GM18909 (cell line): ENCODE measurements around the gene HGS.
A peak's percentile ranks its signal among the peaks of the same experiment; 100 is the strongest.

Source experiments
- ATAC-seq: cut with Tn5 transposase; IDR thresholded peaks from one replicate; pipeline ENCODE4 v1.9.1; 2021; ENCODE audit warnings: mild to moderate bottlenecking; ENCODE audit not compliant: unreplicated experiment, poor library complexity

The HGS gene

DNA sequence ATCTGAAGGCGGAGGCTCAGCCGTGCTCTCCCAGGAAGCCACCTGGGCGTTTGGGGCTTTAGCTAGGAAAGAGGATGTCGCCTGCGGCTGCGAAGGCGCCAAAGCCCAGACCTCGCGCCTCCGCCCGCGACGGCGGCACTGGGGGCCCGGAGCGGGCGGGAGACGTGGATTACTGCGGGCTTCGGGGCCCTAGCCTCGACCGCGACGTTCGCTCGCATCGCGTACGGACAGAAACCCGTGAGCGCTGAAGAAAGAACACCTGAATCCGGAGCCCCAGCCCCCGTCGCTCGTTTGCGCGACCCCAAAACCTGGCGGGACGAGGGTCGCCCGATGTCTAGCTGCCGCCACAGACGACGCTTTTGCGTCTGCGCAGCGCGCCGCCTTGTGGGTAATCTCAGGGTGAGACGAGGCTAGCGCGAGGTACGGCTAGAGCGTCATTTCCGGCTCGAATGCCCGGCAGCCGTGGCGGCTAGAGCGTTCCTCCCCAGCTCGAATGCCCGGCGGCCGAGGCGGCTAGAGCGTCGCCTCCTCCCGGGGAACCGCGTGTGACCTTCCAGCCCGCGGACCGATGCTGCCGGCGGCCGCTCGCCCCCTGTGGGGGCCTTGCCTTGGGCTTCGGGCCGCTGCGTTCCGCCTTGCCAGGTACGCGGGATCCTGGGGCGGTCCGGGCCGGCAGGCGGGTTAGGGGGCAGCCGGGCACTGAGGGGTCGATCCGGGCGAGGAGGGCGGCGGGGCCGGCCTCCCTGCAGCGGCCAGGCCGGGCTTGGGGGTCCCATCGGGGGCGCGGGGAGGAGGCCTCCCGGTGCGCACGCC is 19.3 kb downstream of the HGS start, which contains the start of gene MRPL12:
Gene MRPL12 (plus strand): TSS at position 434 of the 813 bp plus-strand sequence. CDS start 135 bp downstream, at position 569.
- peak; percentile 80 for ATAC-seq

DNA sequence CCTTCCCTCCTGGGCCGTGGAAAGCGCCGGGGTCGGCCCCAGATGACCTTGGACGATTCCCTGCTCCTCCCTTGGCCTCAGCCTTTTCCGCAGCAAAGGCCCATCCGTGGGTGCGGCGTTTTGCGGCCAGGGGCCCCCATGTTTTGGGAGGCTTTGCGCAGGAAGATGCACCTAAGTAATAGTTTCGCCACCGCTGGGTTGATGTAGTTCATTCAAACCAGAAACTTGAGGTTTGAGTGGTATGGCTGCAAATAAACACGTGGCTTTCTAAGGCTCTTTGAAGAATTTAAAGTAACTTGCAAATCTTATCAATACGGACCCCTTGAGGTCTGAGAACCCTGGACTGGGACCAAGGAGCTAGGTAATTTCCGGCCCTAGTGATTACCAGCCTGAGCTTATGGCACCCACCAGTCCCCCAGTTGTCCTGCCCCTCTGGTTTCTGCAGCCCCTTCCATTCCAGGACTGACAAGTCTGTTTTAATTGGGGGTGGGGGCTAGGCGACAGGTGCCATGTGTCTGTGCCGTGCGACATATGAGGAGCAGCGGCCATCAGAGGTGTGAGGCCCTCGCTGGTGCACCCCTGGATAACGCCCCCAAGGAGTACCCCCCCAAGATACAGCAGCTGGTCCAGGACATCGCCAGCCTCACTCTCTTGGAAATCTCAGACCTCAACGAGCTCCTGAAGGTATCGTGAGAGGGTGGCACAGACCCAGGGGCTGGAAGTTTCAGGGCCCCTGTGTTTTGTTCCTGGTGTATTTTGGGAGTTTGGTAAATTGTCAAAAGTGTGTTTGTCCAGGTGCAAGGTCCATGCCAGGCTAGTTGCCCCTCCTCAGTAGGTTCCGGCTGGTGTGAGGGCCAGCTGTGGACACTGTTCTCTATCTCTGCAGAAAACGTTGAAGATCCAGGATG is 20.2 kb downstream of the HGS start:
- no peak for ATAC-seq

DNA sequence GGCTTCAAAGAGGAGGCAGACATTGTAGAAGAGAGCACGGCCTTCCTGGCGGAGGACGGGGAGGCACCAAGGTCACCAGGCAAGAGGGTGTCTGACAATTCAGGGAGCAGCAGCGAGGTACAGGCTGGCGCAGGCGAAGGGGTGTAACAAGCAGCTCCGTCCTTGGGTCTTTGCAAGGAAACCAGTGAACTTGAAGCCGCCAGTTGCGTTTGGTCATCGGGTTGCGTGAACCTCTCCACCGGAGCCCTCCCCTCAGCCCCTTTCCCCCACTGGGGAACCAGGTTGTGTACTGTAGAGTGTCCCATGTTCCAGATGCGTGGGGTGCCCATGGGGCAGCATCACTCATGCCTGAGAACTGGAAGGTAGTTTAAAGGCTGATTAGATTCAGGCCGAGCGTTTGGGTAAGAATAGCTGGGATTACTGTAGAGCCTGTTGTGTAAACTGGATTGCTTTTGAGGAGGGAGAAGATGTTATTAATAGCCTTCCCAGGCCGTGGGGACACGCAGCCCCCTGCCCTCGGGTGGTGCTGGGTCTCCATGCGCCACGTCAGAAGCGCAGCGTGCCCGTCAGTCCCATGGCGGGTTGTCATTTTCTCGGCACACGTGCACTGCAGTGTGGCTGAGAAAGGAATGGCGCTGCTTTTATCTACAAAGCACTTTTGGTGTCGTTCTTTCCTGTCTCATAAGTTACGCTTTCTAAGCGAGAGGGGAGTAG is 21.9 kb downstream of the HGS start:
- ATAC-seq, result no peak

DNA sequence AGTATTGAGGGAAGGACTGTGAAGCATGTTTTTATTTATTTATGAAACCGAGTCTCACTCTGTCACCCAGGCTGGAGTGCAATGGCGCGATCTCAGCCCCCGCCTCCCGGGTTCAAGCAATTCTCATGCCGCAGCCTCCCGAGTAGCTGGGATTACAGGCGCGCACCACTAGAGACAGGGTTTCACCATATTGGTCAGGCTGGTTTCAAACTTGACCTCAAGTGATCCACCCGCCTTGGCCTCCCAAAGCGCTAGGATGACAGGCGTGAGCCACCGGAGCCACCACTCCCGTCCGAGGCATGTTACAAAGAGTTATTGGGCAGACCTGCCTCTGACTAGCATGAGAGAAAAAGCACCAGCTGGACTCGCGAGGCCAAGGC is 22.4 kb downstream of the HGS start:
- ATAC-seq, result no peak

- no peak for ATAC-seq
Measured at GRCh38 chr17:81706757-81707624, 23.2 kb downstream of the HGS start.

GRCh38 chr17:81707725-81708646 is 24.2 kb downstream of the HGS start:
- ATAC-seq, result no peak

- ATAC-seq, result no peak
Measured at GRCh38 chr17:81708739-81709185, 25.0 kb downstream of the HGS start.

GRCh38 chr17:81710514-81711308 is 26.9 kb downstream of the HGS start:
- ATAC-seq, result no peak

- peak; percentile 65 for ATAC-seq
Measured at GRCh38 chr17:81711814-81712467, 28.1 kb downstream of the HGS start, which contains the start of gene SLC25A10. SLC25A10 (plus strand) TSS chr17:81712284; CDS start chr17:81712427, 143 bp downstream.

DNA sequence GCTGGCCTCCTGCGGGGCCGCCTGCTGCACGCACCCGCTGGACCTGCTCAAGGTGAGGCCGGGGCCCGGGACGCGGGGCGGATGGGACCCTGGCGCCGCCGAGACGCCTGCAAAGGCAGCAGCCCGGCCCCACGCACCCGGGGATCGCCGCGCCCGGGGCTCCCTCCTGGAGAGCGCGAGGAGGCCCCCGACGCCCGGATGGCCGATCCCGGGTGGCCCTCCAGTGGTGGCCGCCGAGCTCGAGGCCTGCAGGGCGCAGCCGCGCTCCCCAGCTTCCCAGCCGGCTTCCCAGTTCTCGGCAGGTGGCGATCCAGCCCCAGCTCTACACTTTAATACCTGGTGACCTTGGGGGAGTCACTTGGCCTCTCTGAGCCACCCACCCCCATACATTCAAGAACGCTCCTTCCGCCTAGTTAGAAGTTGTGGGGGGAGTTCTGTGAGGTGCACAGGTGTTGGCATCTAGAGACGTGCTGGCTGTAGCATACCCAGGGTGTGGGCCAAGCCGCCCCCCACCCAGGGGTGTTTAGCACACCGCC is 28.7 kb downstream of the HGS start:
- ATAC-seq, result peak; percentile 6

DNA sequence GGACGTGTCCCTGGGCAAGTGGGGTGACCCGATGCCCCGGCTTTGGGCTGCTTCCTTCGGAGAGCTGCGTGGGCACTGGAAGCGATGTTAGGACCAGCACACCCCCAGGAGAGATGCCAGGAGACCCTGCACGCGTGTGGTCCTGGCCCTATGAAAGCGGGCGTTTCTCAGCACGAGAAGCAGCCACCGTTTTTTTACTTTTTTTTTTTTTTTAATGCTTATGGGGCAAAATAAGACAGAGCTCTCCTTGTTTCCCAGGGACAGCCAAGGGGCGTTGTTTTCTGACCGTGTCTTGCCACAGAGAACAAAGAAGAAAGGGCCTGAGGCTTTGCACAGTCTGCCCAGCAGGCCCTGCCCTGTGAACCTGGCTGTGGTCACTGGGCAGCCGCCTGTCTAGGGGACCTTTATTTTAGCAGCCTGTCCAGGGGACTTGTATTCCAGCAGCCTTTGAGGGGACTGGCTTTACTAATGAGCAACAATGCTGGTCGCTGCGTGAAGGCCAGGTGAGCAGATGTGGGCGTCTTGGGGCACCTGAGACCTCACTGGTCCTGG is 29.3 kb downstream of the HGS start:
- no peak for ATAC-seq

DNA sequence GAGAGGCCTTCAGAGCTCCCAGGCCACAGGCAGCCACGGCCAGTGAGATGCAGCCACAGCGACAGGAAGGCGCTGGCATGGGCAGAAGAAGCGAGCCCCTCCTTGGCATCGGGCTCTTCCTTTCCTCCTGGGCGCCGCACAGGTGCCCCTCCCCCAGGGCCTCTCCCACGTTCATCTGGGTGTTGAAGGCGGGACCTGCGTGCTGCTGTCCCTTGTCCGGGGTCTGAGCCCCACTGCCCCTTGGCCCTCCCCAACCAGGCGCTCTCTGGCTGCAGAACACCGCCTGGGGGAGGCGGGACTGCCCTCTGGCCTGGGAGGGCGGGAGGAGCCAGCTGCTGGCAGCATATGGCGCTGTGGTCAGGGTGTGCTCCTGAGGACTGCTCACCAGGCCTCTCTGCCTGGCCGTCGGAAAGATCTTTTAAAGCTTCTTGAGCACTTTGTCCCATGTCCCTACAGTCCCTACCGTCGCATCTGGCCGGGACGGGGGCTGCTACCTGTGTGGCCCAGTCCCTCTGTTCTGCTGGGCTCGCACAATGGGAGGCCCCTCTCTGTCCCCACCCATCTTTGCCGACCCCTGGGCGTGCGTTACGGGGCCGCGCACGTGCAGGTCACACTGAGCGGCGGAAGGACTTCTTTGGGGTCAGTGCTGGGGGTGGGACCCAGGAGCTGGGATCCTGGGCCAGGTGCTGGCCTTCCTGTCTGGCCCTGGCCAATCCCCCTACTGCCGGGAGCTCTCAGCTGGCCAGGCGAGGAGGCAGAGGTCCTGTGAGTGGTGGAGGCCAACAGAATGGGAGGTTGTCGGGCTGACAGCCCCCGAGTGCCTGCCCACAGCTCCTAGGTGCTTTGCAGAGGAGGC is 30.0 kb downstream of the HGS start:
- ATAC-seq, result no peak

DNA sequence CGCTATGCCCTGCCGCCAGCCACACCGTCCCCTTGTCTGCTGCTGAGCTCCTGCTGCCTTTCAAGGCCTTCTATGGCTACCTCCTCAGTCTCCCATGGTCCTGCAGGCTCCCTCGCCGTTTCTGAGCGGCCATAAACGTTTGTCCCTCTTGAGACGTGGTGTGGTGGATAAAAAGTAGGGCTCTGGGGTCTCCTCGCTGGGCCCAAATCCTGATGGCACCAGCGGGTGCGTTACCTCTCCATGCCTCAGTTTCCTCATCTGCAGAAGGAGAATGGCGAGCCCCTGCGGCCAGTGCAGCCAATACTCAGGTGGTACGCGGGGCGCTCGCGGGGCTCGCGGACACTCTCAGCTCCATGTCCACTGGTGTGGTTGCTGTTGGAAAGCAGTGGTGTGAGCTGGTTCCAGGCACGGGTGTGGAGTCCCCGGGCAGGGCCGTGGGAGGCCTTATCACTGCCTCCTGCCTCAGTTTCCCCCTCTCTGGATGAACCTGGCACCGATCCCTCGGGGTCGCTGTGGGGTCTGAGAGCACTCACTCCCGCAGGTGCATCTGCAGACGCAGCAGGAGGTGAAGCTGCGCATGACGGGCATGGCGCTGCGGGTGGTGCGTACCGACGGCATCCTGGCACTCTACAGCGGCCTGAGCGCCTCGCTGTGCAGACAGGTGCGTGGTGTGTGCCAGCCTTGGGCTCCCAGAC is 30.7 kb downstream of the HGS start:
- ATAC-seq, result no peak

DNA sequence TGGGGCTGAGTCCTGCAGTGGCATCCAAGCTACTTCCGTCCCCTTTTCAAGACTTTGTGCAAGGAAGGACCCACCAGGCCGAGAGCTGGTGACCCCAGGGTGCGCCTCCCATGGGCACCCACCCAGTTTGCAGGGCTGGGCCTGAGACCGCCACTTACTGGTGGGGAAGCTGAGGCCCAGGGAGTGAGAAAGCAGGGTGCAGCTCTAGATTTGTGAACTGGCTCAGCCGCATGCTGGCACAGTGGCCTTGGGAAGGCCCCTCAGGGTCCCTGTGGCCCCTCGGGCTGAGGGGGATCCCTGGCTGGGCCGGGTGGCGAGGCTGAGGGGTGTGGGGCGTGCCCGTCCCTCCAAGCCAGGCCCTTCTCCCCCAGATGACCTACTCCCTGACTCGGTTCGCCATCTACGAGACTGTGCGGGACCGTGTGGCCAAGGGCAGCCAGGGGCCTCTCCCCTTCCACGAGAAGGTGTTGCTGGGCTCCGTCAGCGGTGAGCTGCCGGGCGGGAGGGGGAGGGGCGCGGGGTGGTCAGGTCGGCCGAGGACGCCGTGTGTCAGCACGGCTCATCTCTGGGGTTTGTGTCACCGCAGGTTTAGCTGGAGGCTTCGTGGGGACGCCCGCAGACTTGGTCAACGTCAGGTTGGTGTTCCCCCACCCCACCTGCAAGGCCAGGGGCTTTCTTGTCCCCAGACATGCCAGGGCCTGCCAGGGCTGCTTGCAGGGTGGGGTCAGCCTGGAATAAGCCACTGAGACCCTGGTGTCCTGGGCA is 31.5 kb downstream of the HGS start:
- ATAC-seq, result no peak
